Stimulated activated naive B cell treated with anti-CD40 and anti-IgM and Interleukin-4, amounts not matched to agents 10 μg/mL and 1 μg/mL and 100 μg/mL, for 72 hours (primary cell): ENCODE data around the gene TCERG1L.

Experiments used
- ATAC-seq, 2 donors: fragments of 150-1000 bp; cut with Tn5 transposase; replicated peaks; 2 replicates each; pipeline ENCODE4 v1.10.0; 2021; ENCODE audit warnings: moderate library complexity in 1 of 2
- DNase-seq: peaks from one replicate; pipeline ENCODE4 v3.0.0; 2021
- H3K27ac Mint-ChIP-seq: one replicate; pipeline ENCODE4 v1.8.0; 2022; ENCODE audit warnings: mild to moderate bottlenecking, mixed read lengths
- H3K27me3 Mint-ChIP-seq, 2 donors: one replicate each; pipeline ENCODE4 v1.8.0; 2022; ENCODE audit warnings: mixed read lengths in 2 of 2
- H3K36me3 Mint-ChIP-seq, 2 donors: one replicate each; pipeline ENCODE4 v1.8.0; 2022; ENCODE audit warnings: mixed read lengths in 2 of 2, mild to moderate bottlenecking in 1 of 2
- H3K4me1 Mint-ChIP-seq, 2 donors: one replicate each; pipeline ENCODE4 v1.8.0; 2022; ENCODE audit warnings: mixed read lengths in 2 of 2, mild to moderate bottlenecking in 1 of 2
- H3K4me3 Mint-ChIP-seq, 2 donors: one replicate each; pipeline ENCODE4 v1.8.0; 2022; ENCODE audit warnings: mild to moderate bottlenecking in 2 of 2, mixed read lengths in 2 of 2, moderate library complexity in 1 of 2
- H3K9me3 Mint-ChIP-seq, 2 donors: one replicate each; pipeline ENCODE4 v1.8.0; 2022; ENCODE audit warnings: mixed read lengths in 2 of 2, mild to moderate bottlenecking in 1 of 2

Gene TCERG1L

DNA sequence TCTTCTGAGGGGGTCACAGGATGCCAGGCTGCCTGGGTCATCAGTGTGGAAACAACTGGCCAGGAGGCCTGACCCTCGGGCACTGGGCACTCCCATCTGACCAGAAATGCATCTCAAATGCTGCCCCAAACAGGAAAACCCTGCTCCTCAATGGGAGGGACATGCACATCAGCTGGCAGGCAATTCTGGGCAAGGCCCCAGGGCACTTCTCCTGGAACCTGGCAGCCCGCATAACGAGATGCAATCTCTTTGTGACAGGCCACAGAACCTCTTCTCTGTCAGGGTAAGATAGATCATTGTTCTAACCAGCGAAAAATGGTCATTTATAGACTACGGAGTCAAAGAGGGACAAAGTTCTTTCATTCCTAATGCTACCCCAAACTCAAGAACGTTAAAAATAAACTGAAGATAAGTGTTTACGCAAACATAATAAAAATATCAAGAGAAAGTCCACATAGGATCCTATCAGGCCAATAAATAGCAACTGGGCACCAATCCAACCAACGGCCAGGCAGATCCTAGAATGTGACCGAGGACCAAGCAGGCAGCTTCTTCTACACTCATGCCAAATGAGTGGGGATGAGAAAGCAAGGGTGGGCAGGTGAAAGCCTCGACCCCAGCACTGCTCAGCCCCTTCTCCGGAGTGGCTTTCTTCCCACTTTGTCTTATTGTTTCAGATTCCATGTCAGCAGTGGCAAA is 212.3 kb downstream of the TCERG1L start:
- Mint-ChIP-seq H3K4me3 (no peak overlapping the region), H3K9me3 (no peaks in the 10 kb centered on the region), H3K4me1 (no peaks in the 10 kb centered on the region), H3K36me3 (no peaks in the 10 kb centered on the region), H3K27me3 (no peaks in the 10 kb centered on the region), H3K27ac (no peak overlapping the region)
- DNase-seq (no peak), ATAC-seq (no peak)

DNA sequence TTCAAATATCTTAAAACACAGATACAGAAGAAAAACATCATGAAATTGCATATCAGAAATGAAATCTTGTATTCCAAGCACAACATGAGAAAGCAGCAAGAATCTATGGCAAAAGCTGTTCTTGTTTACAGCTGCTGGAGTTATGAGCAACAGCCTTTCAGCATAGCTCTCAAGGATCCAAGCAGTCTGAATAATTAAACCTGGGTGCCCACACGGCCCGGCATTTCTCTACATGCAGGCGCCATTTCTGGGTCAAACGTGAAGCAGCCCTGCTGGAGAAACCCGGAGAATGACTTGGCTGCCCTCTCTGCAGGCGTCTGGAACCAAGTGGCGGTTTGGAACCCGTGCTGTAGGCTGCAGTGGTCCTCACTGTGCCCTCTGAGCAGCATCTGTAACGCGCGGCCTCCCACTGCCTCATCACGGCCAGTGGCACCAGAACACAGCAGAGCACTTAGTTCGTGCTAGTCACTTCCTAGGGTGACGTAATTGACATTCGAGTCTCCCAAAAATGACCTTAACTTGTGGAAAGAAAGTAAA is 213.0 kb downstream of the TCERG1L start:
- Mint-ChIP-seq H3K9me3 (peaks cover 0 to 3% of the 10 kb centered on the region in 2 donors), H3K4me1 (no peaks in the 10 kb centered on the region), H3K4me3 (no peak overlapping the region), H3K27ac (no peak overlapping the region), H3K27me3 (no peaks in the 10 kb centered on the region), H3K36me3 (no peaks in the 10 kb centered on the region)
- no peak for DNase-seq
- ATAC-seq = no peak

DNA sequence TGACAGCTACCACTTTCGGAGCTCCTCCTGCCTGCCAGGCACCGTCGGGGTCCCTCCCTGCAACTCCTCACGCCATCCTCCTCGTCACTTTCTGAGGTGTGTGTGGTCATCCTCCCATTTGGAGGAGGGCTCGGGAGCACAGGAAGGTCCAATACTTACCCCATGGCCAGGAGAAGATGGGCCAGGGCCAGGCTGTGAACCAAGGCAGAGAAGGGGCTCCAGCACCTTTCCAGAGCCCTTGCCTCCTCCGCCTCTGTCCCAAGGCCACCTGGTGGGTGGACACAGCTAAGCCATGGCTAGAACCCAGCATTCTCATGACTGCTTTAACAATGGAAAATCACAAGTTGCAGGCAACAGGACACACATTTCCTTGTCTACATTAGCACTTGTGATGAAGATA is 215.5 kb downstream of the TCERG1L start:
- Mint-ChIP-seq H3K9me3 (peaks cover 0 to 4% of the 10 kb centered on the region in 2 donors), H3K27ac (no peak overlapping the region), H3K36me3 (no peaks in the 10 kb centered on the region), H3K4me3 (no peak overlapping the region), H3K27me3 (no peaks in the 10 kb centered on the region), H3K4me1 (no peaks in the 10 kb centered on the region)
- no peak for DNase-seq
- ATAC-seq = no peak

DNA sequence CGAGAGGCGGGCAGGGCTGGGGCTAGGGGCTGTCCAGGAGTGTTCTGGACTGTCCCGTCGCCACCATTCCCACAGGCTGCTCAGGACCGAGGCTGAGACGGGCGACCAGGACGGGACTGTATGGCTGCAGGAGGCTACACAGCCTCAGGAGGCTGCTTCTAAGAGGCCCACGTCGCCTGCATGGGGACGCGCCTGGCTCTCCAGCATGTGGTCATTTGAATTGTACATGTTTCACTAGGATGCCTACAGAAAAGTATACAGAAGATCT is 216.3 kb downstream of the TCERG1L start:
- DNase-seq (no peak), ATAC-seq (no peak)
- Mint-ChIP-seq H3K4me1 (no peaks in the 10 kb centered on the region), H3K9me3 (peaks cover 1 to 4% of the 10 kb centered on the region in 2 donors), H3K36me3 (no peaks in the 10 kb centered on the region), H3K27me3 (no peaks in the 10 kb centered on the region), H3K27ac (no peak overlapping the region), H3K4me3 (no peak overlapping the region)

DNA sequence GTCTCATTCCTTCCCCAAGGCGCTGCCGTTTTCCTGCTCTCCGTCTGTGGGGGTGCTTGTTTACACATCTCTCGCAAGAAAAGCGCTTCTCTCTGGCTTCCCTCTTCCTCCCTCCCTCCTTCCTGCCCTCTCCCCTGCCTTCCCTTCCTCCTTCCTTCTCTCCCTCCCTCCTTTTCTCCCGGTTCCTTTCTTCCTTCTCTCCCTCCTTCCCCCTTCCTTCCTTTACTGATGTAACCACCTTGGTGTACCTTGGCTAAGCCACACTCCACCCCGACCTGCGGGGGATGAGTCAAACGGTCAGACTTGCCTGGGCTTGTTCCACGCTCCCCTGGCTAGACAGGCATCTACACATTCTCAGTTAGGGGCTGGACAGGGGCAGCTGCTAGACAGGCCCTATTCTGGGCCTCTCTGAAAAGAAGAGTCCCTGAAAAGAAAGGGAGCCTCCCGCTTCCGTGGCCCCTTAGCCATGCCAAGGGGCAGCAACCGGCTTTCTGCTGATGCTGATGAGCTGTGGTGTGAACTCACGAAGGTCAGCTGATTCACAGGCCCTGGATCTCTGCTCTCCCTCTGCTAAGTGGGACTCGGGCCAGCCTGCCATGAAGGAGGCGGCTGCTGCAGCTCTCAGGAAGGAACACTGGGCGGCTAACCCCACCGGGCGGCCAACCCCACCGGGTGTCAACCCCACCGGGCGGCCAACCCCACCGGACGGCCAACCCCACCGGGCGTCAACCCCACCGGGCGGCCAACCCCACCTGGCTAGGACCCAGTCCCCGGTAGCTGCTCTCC is 216.8 kb downstream of the TCERG1L start:
- Mint-ChIP-seq H3K4me3 (no peak overlapping the region), H3K27ac (no peak overlapping the region), H3K36me3 (no peaks in the 10 kb centered on the region), H3K9me3 (peaks cover 1 to 4% of the 10 kb centered on the region in 2 donors), H3K27me3 (no peaks in the 10 kb centered on the region), H3K4me1 (no peaks in the 10 kb centered on the region)
- ATAC-seq (peak in 1 of 2 donors; percentile 21), DNase-seq (no peak)

DNA sequence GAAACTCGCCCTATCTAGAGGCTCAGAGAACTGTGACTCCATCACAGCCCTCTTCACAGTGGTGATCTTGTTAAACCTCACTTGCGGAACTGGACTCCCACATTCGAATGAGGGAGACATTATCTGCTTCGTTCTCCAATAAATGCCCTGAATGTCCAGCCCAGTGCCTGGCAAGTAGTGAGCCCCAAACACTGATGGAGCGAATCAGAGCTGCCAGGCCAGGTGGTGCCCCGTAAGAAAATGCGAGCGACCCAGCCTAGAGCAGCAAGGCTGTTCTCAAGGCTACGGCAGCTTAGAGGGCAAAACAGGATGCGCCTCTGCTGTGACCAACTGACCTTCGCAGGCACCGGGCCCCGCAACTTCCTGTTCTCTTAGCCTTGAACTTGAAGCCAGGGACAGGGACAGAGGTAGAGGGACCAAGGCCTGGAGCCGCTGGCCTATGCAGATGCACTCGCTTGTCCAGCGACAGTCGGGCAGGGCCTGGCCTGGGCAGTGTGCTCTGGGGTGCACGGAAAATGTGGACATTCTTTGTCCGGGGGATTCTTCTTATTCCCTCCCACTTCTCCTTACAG is 217.6 kb downstream of the TCERG1L start:
- H3K27me3 Mint-ChIP-seq = no peaks in the 10 kb centered on the region
- peaks cover 1 to 4% of the 10 kb centered on the region in 2 donors for H3K9me3 Mint-ChIP-seq
- H3K4me1 Mint-ChIP-seq = no peaks in the 10 kb centered on the region
- ATAC-seq = no peak
- no peak overlapping the region for H3K4me3 Mint-ChIP-seq
- H3K27ac Mint-ChIP-seq = no peak overlapping the region
- DNase-seq = no peak
- no peaks in the 10 kb centered on the region for H3K36me3 Mint-ChIP-seq

DNA sequence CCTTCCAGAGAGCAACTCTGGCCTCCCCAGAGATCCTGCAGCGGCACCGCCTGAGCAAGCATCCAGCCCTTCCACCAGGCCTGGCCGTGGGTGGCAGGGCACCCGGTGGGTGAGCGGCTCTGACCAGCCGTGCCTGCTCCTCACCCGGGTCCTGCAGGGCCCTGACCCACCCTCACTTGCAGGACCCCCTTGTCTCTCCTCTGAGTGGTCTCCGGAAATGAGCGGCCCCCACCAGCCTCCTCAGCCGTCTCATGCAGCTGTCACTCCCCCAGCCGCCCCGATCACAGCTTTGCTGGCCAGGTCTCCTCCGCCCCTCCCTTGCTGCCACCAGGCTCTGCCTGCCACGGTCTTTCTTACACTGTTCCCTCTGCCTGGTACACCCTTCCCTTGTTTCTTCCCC is 218.2 kb downstream of the TCERG1L start:
- no peak overlapping the region for H3K4me3 Mint-ChIP-seq
- peaks cover 1 to 4% of the 10 kb centered on the region in 2 donors for H3K9me3 Mint-ChIP-seq
- no peak overlapping the region for H3K27ac Mint-ChIP-seq
- DNase-seq (no peak), ATAC-seq (no peak)
- H3K27me3 Mint-ChIP-seq = no peaks in the 10 kb centered on the region
- no peaks in the 10 kb centered on the region for H3K36me3 Mint-ChIP-seq
- no peaks in the 10 kb centered on the region for H3K4me1 Mint-ChIP-seq

DNA sequence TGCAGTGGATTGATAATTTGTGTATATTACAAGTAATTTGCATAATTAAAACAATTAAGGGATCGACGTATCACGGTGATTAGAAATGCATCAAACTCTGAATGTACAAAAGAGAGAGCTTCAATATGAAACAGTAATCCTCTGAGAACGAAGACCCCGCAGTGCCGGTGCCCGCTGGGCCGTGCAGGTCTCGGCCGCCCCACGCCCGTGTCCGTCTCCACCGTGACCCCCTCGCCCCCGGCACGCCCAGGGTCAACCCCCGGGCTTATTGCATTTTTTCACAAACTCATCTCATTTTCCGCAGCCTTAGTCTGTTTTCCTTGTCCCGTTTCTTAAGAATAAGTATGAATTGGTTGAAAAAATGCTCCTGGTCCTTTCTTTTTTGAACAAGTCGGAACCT is 218.6 kb downstream of the TCERG1L start:
- Mint-ChIP-seq H3K27ac (no peak overlapping the region), H3K4me3 (no peak overlapping the region), H3K4me1 (no peaks in the 10 kb centered on the region), H3K27me3 (no peaks in the 10 kb centered on the region), H3K36me3 (no peaks in the 10 kb centered on the region), H3K9me3 (peaks cover 1 to 4% of the 10 kb centered on the region in 2 donors)
- DNase-seq = no peak
- no peak for ATAC-seq

DNA sequence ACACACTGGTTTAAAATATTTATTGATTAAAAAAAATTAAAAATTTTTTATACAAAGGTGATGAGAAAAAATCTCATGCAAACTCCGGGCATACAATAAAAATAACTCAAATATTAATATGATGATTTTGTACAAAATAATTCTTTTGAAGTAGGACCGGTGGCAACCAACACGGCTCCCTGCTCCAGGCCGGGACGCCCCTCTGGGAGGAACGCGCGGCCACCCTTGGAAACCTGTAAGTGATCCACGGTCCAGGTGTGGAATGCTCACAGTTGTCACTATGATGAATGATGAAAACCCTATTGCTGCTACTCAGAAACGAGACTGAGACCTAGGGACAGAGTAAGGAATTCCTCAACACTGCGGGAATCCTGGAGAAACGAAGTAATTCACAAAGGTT is 219.1 kb downstream of the TCERG1L start:
- peaks cover 1 to 4% of the 10 kb centered on the region in 2 donors for H3K9me3 Mint-ChIP-seq
- no peak overlapping the region for H3K4me3 Mint-ChIP-seq
- H3K36me3 Mint-ChIP-seq = no peaks in the 10 kb centered on the region
- no peak overlapping the region for H3K27ac Mint-ChIP-seq
- H3K27me3 Mint-ChIP-seq = no peaks in the 10 kb centered on the region
- ATAC-seq (no peak), DNase-seq (no peak)
- no peaks in the 10 kb centered on the region for H3K4me1 Mint-ChIP-seq

DNA sequence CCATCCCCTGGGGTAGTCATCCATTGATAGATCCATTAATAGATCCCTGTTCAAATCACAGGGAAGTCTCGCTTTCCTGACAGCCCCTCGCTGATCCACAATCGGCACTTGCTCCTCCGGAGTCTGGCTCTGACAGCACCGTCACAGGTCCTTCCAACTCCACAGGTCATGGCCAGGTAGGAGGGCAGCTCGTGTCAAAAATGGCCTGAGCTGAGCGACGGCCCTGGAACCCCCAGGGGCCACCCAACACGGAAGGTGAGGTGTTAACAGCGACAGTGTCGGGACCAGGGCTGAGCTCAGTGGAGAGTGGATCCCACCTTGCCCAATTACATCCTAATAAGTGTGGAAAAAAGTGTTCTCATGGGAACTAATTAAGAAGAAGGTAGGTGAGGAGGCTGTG is 219.8 kb downstream of the TCERG1L start:
- Mint-ChIP-seq H3K4me1 (no peaks in the 10 kb centered on the region), H3K27me3 (no peaks in the 10 kb centered on the region), H3K4me3 (no peak overlapping the region), H3K27ac (no peak overlapping the region), H3K9me3 (peaks cover 1 to 4% of the 10 kb centered on the region in 2 donors), H3K36me3 (no peaks in the 10 kb centered on the region)
- no peak for DNase-seq
- no peak for ATAC-seq

DNA sequence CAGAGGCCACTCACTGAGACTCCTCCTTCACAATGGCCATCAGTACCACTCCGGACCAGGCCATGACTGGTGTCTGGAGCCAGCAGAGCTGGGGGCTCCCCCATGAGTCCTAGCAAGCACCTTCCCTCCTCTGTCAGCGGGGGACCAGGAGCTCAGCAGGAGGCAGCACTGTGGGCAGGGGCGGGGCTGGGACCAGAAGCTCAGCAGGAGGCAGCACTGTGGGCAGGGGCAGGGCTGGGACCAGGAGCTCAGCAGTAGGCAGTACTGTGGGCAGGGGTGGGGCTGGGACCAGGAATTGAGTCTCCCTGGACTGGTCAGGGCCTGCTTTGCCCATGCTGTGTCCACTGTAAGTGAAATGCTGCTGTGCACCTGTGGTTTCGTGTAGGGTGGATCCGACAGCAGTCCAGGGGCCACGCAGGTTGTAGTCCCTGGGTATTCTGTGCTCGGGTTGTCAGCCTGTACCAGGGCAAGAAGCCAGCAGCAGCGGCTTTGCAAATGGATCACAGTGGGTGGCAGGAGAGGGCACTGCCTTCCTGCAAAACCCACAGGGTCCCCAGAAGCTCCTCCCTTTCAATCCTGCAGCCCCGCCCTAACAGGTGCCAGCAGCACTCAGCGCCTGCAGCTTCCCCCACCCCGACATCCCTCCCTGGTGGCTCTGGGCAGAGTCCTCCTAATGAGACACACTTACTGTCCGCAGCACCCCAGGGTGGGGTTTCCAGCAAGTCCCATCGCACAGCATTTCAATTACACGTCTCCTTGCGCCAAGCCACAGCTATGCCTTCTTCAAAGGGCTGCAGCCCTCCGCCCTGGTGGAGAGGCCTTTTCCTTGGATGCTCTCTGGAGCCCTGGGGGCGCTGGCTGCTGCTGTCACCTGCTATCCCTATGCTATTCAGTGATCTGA is 220.5 kb downstream of the TCERG1L start:
- H3K27ac Mint-ChIP-seq = no peak overlapping the region

DNA sequence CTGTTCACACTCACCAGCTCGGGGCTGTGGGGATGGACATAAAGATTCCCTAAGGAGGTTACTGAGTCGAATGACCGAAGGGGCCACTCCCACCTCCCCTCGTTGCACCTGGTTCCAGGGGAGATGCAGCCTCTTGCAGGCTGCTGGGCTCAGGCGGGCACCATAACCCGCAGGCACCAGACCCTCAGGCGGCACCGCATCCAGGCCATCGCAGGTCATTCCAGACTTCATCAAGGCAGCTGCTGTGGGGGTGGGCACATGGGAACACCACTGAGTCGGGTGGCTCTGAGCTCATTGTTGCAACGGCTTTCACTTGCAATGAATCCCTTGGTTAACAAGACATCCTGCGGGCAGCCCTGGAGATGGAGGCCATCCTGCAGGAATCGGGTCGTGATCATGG is 221.7 kb downstream of the TCERG1L start:
- Mint-ChIP-seq H3K4me1 (no peaks in the 10 kb centered on the region), H3K36me3 (no peaks in the 10 kb centered on the region), H3K27me3 (no peaks in the 10 kb centered on the region), H3K4me3 (no peak overlapping the region), H3K9me3 (peaks cover 1 to 4% of the 10 kb centered on the region in 2 donors), H3K27ac (no peak overlapping the region)
- ATAC-seq (no peak), DNase-seq (no peak)

More for the DNA sequence above, 220.5 kb downstream of the TCERG1L start:
- H3K27me3 Mint-ChIP-seq = no peaks in the 10 kb centered on the region
- H3K9me3 Mint-ChIP-seq = peaks cover 1 to 4% of the 10 kb centered on the region in 2 donors
- H3K4me3 Mint-ChIP-seq = no peak overlapping the region
- DNase-seq = no peak
- ATAC-seq = no peak
- H3K36me3 Mint-ChIP-seq = no peaks in the 10 kb centered on the region
- no peaks in the 10 kb centered on the region for H3K4me1 Mint-ChIP-seq

DNA sequence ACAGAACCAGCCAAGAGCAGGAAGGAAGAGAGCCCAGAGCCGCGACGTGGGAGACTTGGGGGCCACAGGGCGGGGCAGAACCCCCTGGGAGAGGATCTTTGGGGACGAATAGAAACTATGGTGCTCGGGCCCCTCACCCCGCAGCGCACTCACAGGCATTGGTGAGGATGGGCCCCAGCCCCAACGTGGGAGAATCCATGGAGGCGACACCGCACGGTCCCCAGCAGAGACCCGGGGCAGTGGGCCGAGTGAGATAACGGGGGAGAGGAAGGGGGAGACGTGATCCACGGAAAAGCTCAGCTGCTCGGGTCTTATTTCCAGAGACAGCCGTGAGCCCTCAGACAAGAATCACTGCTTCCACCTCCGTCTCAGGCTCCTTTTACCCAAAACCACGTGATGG is 222.4 kb downstream of the TCERG1L start:
- no peak overlapping the region for H3K4me3 Mint-ChIP-seq
- DNase-seq (no peak), ATAC-seq (no peak)
- no peaks in the 10 kb centered on the region for H3K27me3 Mint-ChIP-seq
- no peaks in the 10 kb centered on the region for H3K4me1 Mint-ChIP-seq
- no peaks in the 10 kb centered on the region for H3K36me3 Mint-ChIP-seq
- peaks cover 1 to 4% of the 10 kb centered on the region in 2 donors for H3K9me3 Mint-ChIP-seq
- no peak overlapping the region for H3K27ac Mint-ChIP-seq

DNA sequence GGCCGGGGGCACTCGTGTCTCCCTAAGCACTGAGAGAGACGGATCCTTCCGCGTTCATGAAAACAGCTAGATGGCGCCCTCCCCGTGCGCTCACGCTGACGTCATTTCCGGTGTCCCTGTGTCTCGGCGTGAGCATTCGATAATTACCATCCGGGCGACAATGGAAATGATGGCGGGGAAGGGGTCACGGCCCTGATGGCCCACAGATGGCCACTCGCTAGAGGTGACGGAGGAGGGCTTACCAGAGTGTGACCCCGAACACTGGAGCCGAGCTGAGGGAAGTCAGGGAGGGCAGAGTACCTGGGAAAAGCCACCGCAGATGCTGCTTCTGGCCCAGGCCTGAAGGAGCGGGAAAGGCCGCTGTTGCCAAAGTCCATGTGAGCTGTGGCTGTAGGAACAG is 222.9 kb downstream of the TCERG1L start:
- no peak overlapping the region for H3K27ac Mint-ChIP-seq

More for the DNA sequence above, 222.9 kb downstream of the TCERG1L start:
- Mint-ChIP-seq H3K4me1 (no peaks in the 10 kb centered on the region), H3K36me3 (no peaks in the 10 kb centered on the region), H3K4me3 (no peak overlapping the region), H3K27me3 (no peaks in the 10 kb centered on the region), H3K9me3 (peaks cover 1 to 2% of the 10 kb centered on the region in 2 donors)
- no peak for DNase-seq
- ATAC-seq = no peak
